HepG2 (cell line): ENCODE results near the gene ZNF511. TPM values are rescaled to one million over a fixed set of nuclear protein-coding genes. Genes with fewer than 3 reads are reported as not detected.

ENCODE experiments used
- BHLHE40 ChIP-seq: IDR thresholded peaks from 2 replicates; pipeline ENCODE4 v1.6.1; 2011; ENCODE audit warnings: low read length, improper control_type of control experiment
- CBX2 ChIP-seq, 2 experiments: fragments of 200-600 bp in 1 of 2; sonication (generic); formaldehyde crosslinking in 1 of 2; IDR thresholded peaks; 2 replicates each; pipeline versions ENCODE4 v1.7.0 to v1.8.1; 2018 to 2022; ENCODE audit warnings: low read depth in 2 of 2, low read length in 1 of 2, mild to moderate bottlenecking in 1 of 2, missing genetic modification reagents in 1 of 2
- EZH2 ChIP-seq: conservative IDR thresholded peaks from 2 replicates; pipeline ENCODE4 v1.6.1; 2012; ENCODE audit warnings: mild to moderate bottlenecking, low read depth, low read length, moderate library complexity
- FLYWCH1 ChIP-seq: sonication (generic); formaldehyde crosslinking; IDR thresholded peaks from 2 replicates; pipeline ENCODE4 v1.8.1; 2023; ENCODE audit warnings: mild to moderate bottlenecking, missing genetic modification reagents
- HIVEP1 ChIP-seq: sonication (generic); formaldehyde crosslinking; IDR thresholded peaks from 2 replicates; pipeline ENCODE4 v1.4.0; 2020; ENCODE audit warnings: mild to moderate bottlenecking, missing genetic modification reagents
- IKZF1 ChIP-seq: fragments of 450-650 bp; IDR thresholded peaks from 2 replicates; pipeline ENCODE4 v1.7.1; 2016
- ISX ChIP-seq: sonication (generic); formaldehyde crosslinking; conservative IDR thresholded peaks from 2 replicates; pipeline ENCODE4 v1.5.0; 2020; ENCODE audit warnings: missing genetic modification reagents
- KLF11 ChIP-seq: IDR thresholded peaks from 2 replicates; pipeline ENCODE4 v1.6.1; 2016; ENCODE audit warnings: missing compliant biosample characterization
- MAZ ChIP-seq, 2 experiments: sonication (generic) in 1 of 2; formaldehyde crosslinking in 1 of 2; IDR thresholded peaks; 2 replicates each; pipeline versions ENCODE4 v1.5.0 to v1.6.1; 2012 to 2020; ENCODE audit warnings: low read depth in 2 of 2, mild to moderate bottlenecking in 2 of 2, borderline replicate concordance in 1 of 2, improper control_type of control experiment in 1 of 2, low read length in 1 of 2, missing genetic modification reagents in 1 of 2, moderate library complexity in 1 of 2
- NBN ChIP-seq: fragments of 450-650 bp; conservative IDR thresholded peaks from 2 replicates; pipeline ENCODE4 v1.6.1; 2017
- NFYB ChIP-seq: sonication (generic); formaldehyde crosslinking; IDR thresholded peaks from 2 replicates; pipeline ENCODE4 v1.4.0; 2020; ENCODE audit warnings: missing genetic modification reagents
- PRPF4 ChIP-seq: fragments of 200-400 bp; formaldehyde crosslinking; IDR thresholded peaks from 2 replicates; pipeline ENCODE4 v1.6.1; 2016; ENCODE audit warnings: low read length, low read depth; ENCODE audit not compliant: poor library complexity, severe bottlenecking
- SAP130 ChIP-seq: IDR thresholded peaks from 2 replicates; pipeline ENCODE4 v1.6.1; 2016; ENCODE audit warnings: low read depth
- SP4 ChIP-seq: sonication (generic); formaldehyde crosslinking; IDR thresholded peaks from 2 replicates; pipeline ENCODE4 v1.8.1; 2023; ENCODE audit warnings: mild to moderate bottlenecking, missing genetic modification reagents
- SSRP1 ChIP-seq: IDR thresholded peaks from 2 replicates; pipeline ENCODE4 v1.6.1; 2016; ENCODE audit warnings: control low read depth
- TBX3 ChIP-seq: fragments of 450-650 bp; IDR thresholded peaks from 2 replicates; pipeline ENCODE4 v1.6.1; 2017; ENCODE audit warnings: antibody characterized with exemption, mild to moderate bottlenecking, inconsistent platforms, borderline replicate concordance
- TFAP4 ChIP-seq: sonication (generic); IDR thresholded peaks from 2 replicates; pipeline ENCODE4 v1.6.1; 2016; ENCODE audit warnings: low read depth, borderline replicate concordance
- UBTF ChIP-seq: sonication (generic); formaldehyde crosslinking; IDR thresholded peaks from 2 replicates; pipeline ENCODE4 v1.4.0; 2020; ENCODE audit warnings: mild to moderate bottlenecking, missing genetic modification reagents
- ZFP62 ChIP-seq: sonication (generic); formaldehyde crosslinking; IDR thresholded peaks from 2 replicates; pipeline ENCODE4 v1.4.0; 2020; ENCODE audit warnings: missing genetic modification reagents
- ZKSCAN1 ChIP-seq: fragments of 150-350 bp; IDR thresholded peaks from 2 replicates; pipeline ENCODE4 v1.6.1; 2014; ENCODE audit warnings: low read length
- ZNF12 ChIP-seq: sonication (generic); formaldehyde crosslinking; IDR thresholded peaks from 2 replicates; pipeline ENCODE4 v1.5.0; 2020; ENCODE audit warnings: missing genetic modification reagents
- ZNF326 ChIP-seq: sonication (generic); formaldehyde crosslinking; IDR thresholded peaks from 2 replicates; pipeline ENCODE4 v1.4.0; 2020; ENCODE audit warnings: missing genetic modification reagents, borderline replicate concordance
- ZNF335 ChIP-seq: sonication (generic); formaldehyde crosslinking; IDR thresholded peaks from 2 replicates; pipeline ENCODE4 v1.4.0; 2020; ENCODE audit warnings: missing genetic modification reagents
- ZNF670 ChIP-seq: sonication (generic); formaldehyde crosslinking; IDR thresholded peaks from 2 replicates; pipeline ENCODE4 v1.8.0; 2022; ENCODE audit warnings: mild to moderate bottlenecking, missing genetic modification reagents, borderline replicate concordance
- polyA plus RNA-seq, 8 experiments: library from polyadenylated mRNA; depleted of rRNA in 3 of 8; stranded (reverse) in 7 of 8; unstranded in 1 of 8; fragments of >200 nt; fragmentation: Illumina TruSeq in 4 of 8; extraction: Trizol in 4 of 8; gene quantifications; 2 replicates each; pipeline versions ENCODE4 v1.2.1 to v1.2.3, GENCODE V29; 2011 to 2016; ENCODE audit warnings: low read depth in 4 of 8, missing spikeins in 1 of 8, mixed read lengths in 1 of 8; ENCODE audit not compliant: insufficient read depth in 1 of 8
- total RNA-seq, 5 experiments: library from RNA; depleted of rRNA; stranded (reverse); fragments of >200 nt; fragmentation: Illumina TruSeq; extraction: Trizol; gene quantifications; 2 replicates each; pipeline ENCODE4 v1.2.3, GENCODE V29; 2016; ENCODE audit warnings: low read depth in 1 of 5
- TF ChIP-seq, protein P1 (sequence below): sonication (generic); formaldehyde crosslinking; IDR thresholded peaks from 2 replicates; pipeline ENCODE4 v1.5.0; 2020; ENCODE audit warnings: missing genetic modification reagents
- TF ChIP-seq, protein P2 (sequence below): sonication (generic); formaldehyde crosslinking; IDR thresholded peaks from 2 replicates; pipeline ENCODE4 v1.4.0; 2020; ENCODE audit warnings: missing genetic modification reagents, borderline replicate concordance

The ZNF511 gene
- total and polyA plus RNA-seq, 2 of the 13 experiments (the other 11 are each of a cell fraction or from before 2014, with no cell fraction given): 35.6 to 66.4 TPM

DNA sequence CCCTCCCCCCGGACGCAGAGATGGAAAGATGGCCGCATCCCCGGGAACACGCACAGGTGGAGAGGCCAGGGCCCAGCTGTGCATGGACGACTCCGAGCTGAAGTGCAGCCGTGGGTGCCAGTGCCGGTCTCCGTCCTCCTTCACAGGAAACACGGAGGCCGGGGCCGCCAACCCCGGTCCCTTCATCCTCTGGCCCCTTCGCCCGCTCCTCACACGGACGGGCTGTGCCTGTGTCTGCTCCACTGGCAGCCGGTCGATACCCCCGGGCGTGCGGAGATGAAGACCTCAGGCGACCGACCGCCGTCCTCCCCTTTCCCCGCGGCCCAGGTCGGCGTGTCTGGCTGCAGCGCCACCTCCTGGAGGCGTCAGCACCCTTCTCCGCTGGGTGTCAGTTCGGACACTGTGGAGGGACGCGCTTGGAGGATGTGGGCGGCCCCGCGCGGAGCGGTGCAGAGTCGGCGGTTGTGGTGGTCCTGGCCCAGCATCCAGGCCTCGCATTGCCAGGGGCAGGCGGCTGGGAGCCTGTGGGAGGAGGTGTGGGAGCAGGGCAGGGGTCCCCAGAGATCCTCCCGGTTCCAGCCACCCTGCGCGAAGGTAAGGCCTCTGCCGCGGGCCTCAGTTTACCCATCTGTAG is 9.9 kb downstream of the ZNF511 start (continued):
- TF ChIP-seq UBTF (peak; percentile 99), ZNF335 (CRISPR knock-in tag) (no peak), ZKSCAN1 (no peak), ZNF12 (no peak), SSRP1 (CRISPR knock-in tag) (no peak), NBN (no peak), ZNF670 (CRISPR knock-in tag) (no peak), CBX2 (IDR thresholded peaks at IDR 0.05; ENCODE audit: low read depth, low read length) (no peak), CBX2 (CRISPR knock-in tag; IDR thresholded peaks at IDR 0.05; ENCODE audit: low read depth) (no peak), NFYB (CRISPR knock-in tag) (no peak), SAP130 (peak; percentile 66), MAZ (IDR thresholded peaks at IDR 0.05; ENCODE audit: borderline replicate concordance, low read depth, low read length) (no peak), MAZ (CRISPR knock-in tag; IDR thresholded peaks at IDR 0.05; ENCODE audit: low read depth) (peak; percentile 66; the same call in 1 of the 2 replicates), TFAP4 (peak; percentile 31; the same call in 1 of the 2 replicates), IKZF1 (no peak), HIVEP1 (no peak), PRPF4 (no peak), TBX3 (no peak; the same call in 1 of the 2 replicates), ISX (CRISPR knock-in tag) (no peak), FLYWCH1 (CRISPR knock-in tag) (no peak), KLF11 (CRISPR knock-in tag) (no peak), BHLHE40 (peak; percentile 54; the same call in 1 of the 2 replicates), EZH2 (no peak), ZNF326 (CRISPR knock-in tag) (no peak), SP4 (CRISPR knock-in tag) (no peak; the same call in 1 of the 2 replicates), ZFP62 (no peak)
- TF ChIP-seq, protein P1, sequence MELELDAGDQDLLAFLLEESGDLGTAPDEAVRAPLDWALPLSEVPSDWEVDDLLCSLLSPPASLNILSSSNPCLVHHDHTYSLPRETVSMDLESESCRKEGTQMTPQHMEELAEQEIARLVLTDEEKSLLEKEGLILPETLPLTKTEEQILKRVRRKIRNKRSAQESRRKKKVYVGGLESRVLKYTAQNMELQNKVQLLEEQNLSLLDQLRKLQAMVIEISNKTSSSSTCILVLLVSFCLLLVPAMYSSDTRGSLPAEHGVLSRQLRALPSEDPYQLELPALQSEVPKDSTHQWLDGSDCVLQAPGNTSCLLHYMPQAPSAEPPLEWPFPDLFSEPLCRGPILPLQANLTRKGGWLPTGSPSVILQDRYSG (CRISPR knock-in tag): no peak
- TF ChIP-seq, protein P2, sequence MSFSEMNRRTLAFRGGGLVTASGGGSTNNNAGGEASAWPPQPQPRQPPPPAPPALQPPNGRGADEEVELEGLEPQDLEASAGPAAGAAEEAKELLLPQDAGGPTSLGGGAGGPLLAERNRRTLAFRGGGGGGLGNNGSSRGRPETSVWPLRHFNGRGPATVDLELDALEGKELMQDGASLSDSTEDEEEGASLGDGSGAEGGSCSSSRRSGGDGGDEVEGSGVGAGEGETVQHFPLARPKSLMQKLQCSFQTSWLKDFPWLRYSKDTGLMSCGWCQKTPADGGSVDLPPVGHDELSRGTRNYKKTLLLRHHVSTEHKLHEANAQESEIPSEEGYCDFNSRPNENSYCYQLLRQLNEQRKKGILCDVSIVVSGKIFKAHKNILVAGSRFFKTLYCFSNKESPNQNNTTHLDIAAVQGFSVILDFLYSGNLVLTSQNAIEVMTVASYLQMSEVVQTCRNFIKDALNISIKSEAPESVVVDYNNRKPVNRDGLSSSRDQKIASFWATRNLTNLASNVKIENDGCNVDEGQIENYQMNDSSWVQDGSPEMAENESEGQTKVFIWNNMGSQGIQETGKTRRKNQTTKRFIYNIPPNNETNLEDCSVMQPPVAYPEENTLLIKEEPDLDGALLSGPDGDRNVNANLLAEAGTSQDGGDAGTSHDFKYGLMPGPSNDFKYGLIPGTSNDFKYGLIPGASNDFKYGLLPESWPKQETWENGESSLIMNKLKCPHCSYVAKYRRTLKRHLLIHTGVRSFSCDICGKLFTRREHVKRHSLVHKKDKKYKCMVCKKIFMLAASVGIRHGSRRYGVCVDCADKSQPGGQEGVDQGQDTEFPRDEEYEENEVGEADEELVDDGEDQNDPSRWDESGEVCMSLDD: no peak
